ENCODE results near the gene FBXO11.
A peak's percentile ranks its signal among the peaks of the same experiment; 100 is the strongest.

Gene FBXO11

DNA sequence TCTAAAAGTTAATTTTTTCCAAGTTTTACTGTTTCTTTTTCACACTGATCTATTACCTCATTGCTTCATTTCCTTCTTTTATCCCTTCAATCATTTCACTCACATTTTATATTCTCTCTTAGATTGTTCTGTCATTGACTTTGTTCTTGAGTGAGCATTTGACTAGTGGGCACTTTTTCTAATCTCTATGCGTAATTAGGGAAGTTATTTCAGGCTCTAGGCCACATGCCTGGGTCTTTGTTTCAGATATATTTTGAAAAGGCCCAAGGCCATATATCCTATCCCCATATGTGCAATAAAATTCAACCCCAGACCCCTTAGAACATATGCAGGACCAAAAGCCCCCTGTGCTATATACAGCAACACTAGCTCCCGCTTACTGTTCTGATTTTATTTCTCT, 62.1 kb downstream of the FBXO11 start:
- DNase-seq, result no peak

GRCh38 chr2:47843407-47843806, 62.9 kb downstream of the FBXO11 start:
- peak; percentile 13 to 38 for DNase-seq

DNA sequence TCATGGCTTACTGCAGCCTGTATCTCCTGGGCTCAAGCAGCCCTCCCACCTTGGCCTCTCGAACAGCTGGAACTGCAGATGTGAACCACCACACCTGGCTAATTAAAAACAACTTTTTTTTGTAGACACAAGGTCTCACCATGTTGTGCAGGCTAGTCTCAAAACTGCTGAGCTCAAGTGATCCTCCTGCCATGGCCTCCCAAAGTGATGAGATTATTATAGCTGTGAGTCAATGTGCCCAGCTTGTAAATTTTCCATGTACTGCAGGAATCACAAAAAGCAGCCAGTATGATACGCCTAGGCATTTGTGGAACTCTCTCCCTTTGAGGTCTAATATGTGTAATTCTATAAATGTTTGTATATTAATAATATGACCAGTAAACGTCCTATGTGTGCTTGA, 63.5 kb downstream of the FBXO11 start:
- DNase-seq, result no peak

DNA sequence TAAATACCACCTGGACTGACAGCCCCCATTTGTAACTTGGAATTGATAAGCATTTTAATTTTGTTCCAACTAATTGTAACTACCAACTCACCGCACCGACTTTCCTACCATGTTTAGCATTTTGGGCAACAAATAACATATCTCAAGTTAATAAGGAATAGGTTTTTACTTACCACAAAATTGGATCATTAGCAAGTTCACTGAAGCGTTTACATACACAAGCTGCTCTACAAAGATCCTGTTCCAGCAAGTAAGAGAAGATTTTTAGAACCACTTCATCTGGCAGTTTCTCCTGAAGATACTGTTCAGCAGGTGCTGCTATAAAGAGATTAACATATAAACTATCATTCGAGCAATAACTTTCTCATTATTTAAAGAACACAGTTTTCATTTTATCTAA, 67.6 kb downstream of the FBXO11 start:
- no peak for DNase-seq

DNA sequence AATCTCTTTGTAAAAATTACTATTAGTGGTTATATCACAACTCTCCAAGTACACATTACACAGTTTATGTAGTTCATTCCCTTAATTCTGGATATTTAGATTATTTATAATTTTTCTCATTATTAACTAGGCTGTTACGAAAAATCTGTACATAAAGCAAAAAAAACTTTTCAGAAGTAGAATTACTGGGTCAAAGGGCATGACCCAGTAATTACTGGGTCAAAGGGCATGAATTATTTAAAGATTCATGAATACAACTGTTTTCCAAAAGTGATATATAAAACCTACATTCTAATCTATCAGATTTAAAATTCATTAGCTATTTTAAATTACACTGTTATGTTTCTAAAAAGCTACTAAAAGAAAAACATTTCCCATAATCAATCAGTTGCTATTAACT, 68.0 kb downstream of the FBXO11 start:
- no peak for DNase-seq

DNA sequence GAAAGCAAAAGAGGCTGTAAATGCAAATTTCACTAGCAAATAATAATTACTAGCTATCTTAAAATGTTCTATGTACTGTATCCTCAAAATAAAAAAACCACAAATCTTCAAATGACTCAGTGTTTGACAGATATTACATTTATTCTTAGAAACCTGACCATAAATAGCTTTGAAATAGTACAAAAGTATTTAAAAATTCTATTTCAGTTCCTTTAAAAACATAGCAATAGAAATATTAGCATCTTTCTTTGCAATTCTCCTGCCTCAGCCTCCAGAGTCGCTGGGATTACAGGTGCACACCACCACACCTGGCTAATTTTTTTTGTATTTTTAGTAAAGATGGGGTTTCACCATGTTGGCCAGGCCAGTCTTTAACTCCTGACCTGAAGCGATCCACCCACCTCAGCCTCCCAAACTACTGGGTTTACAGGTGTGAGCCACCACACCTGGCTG, 72.8 kb downstream of the FBXO11 start:
- no peak for DNase-seq

DNA sequence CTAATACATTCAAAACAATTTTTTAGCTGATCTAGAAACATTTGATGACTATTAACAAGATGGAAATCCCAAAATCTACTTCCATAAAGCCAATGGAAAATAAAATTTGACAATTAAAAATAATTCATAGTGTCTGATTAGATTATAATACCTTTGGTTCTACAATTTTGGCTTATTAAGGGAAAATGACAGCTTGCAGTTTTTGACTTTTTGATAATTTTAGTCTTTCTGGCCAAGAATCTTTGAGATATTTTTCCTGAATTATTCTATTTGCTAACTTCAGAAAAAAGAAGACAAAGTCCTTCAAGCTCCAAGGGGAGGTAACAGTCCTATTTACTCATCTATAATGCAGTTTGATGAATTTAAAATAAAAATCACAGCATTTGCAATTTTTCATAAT, 83.8 kb downstream of the FBXO11 start:
- DNase-seq, result no peak

- DNase-seq, result no peak
These were observed 86.5 kb downstream of the FBXO11 start for GRCh38 chr2:47819834-47820233.

DNA sequence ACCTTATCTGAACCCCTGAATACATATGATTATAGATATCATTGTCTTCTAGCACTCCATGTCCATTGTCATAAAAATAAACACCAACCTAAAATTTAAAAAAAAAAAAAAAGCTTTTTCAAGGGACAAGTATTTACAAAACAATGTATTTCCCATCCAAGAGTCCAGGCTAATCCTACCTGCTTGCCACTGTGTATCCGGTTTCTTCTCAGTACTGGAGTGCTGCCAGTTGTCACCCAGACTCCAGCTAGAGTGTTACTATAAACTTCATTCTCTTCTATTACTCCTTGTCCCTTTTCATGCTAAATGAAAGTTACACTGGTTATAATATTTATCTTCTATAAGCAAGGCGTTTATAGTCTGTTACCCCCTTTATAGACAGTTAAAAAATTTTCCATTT, 87.5 kb downstream of the FBXO11 start:
- DNase-seq, result no peak

DNA sequence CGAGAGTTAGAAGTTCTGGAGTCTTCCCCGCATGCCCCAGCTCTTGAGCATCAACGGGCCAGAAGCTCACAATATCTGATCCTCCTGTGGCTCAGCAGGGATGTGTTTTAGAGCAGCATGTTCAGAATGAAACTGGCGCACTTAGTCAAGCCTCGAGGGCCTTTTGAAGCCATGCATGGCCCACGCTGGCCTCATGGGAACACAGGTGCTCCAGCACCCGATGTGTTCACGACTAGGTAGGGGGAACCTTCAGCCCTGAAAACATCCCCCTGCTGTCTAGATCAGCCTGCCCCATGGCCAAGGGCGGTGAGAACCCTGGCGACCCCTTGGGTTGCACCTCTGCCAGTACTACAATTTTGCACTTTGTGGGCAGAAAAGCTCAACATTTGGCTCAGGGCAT, 90.5 kb downstream of the FBXO11 start:
- no peak for DNase-seq

- no peak for DNase-seq
These were observed 94.6 kb downstream of the FBXO11 start for GRCh38 chr2:47811668-47812067.

DNA sequence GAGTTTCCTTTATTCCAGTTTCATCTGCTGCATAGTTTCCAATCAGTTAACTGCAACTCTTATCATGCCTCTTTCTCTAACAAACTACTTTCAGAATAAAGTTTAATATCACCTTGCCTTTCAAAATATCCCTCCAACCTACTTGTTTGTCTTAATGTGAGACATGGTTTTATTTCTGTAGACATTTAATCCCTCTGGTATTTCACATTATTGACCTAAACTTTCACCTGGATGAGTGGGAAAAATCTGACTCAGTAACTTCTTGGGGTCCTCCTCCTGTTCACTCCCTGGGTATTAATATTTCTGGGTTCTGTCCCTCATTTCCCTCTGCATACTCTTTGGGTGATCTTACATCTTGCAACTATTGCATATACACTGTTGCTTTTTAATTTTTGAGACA, 95.4 kb downstream of the FBXO11 start:
- DNase-seq, result no peak

DNA sequence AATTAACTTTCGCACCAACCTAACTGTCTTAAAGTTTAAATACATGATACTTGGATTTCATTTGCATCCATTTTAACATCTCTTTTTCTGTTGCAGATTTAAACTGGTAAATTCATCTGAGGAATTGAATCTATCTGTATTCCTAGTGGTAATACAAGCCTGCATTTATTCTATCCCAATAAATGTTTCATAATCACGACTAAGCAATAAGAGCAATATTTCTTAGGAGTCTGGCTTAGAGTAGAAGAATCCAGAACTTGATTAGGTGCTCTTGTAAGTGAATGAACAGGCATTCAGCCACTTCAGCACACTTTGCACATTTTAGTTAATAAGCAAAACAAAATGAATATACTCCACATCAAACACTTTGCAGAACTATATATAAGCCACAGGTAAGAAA, 96.4 kb downstream of the FBXO11 start:
- DNase-seq, result no peak

GRCh38 chr2:47808614-47809013, 97.7 kb downstream of the FBXO11 start:
- no peak for DNase-seq

DNA sequence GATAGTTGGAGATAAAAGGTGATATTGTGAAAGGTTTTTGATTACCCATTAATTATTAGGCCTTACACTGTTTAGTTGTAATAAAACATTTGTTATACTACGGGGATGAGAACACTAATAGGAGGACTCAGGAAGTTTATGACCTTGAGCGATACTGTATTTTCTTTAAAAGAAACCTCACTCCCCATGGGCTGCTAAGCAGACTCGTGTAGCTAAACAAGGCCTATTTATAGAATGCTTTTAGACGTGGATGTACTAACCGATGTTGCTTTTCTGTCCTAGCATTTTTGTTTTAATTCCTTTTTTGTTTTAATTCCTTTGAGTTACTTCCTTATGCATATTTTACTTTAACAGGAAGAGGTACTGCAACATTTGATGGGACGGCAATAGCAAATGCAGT, 100.4 kb downstream of the FBXO11 start:
- DNase-seq, result no peak

GRCh38 chr2:47803770-47804169, 102.5 kb downstream of the FBXO11 start:
- DNase-seq, result no peak

GRCh38 chr2:47803363-47803762, 102.9 kb downstream of the FBXO11 start:
- DNase-seq, result no peak

GRCh38 chr2:47801118-47801517, 105.2 kb downstream of the FBXO11 start:
- no peak for DNase-seq

DNA sequence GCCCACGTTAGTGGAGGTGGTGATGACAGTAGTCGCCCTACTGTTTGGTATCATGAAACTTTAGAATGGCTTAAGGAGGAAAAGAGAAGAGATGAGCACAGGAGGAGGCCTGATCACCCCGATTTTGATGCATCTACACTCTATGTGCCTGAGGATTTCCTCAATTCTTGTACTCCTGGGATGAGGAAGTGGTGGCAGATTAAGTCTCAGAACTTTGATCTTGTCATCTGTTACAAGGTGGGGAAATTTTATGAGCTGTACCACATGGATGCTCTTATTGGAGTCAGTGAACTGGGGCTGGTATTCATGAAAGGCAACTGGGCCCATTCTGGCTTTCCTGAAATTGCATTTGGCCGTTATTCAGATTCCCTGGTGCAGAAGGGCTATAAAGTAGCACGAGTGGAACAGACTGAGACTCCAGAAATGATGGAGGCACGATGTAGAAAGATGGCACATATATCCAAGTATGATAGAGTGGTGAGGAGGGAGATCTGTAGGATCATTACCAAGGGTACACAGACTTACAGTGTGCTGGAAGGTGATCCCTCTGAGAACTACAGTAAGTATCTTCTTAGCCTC, 107.2 kb downstream of the FBXO11 start:
- peak in 1 of 2 donors; percentile 21 for DNase-seq

GRCh38 chr2:47798631-47799030, 107.7 kb downstream of the FBXO11 start:
- peak; percentile 39 to 68 for DNase-seq

- no peak for DNase-seq
These were observed 110.1 kb downstream of the FBXO11 start for GRCh38 chr2:47796090-47796697.

GRCh38 chr2:47785986-47786385, 120.3 kb downstream of the FBXO11 start:
- peak; percentile 74 to 84 for DNase-seq

- DNase-seq, result no peak
These were observed 121.9 kb downstream of the FBXO11 start for GRCh38 chr2:47784352-47784851.

DNA sequence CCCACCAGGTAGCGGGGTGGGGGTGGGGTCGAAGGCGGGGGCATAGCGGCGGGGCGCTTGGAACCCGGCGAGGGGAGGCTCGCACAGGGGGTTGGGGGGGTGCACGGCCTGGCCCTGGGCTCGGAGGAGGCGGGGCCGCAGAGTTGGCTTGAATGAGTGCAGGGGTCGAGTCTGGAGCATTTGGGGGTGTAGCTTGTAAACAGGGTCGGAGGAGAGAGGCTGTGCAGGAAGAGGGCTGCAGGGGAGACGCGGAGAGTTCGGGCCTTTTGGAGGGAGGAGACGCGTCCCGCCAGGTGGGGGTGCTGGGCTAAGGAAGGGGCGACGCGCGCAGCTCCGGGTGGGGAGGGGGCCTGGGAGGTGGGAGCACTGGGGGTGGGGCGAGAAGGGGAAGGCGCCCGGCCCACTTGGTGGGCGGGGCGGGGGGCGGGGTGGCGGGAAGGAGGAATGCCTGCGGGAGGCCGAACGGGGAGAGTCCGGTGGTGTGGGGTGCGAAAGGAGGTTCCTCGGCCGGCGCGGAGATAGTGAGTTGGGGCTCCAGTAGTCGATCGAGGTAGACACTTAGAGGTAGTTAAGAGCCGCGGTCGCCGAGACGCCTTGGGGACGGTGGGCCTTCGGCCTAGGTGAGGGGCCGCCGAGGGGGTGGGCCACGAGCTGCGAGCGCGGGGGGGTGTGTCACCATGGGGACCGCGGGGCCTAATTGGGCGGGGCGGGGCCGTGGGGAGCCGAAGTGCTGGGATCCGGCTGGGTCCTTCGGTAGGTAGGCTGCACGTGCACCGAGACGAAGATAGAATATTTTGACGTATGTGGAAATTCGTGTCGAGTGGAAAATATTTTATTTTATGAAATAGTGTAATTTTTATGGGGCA, 122.6 kb downstream of the FBXO11 start:
- DNase-seq, result peak; percentile 27 to 44

Data from inflammatory macrophage treated with lipopolysaccharide for 1 hour (primary cell).